ENCODE data around the gene KRTAP2-2. TPM values are rescaled to one million over a fixed set of nuclear protein-coding genes. Genes with fewer than 3 reads are reported as not detected.
"Not testable (repeated sequence)": the region's sequence is repeated elsewhere in the genome, so short reads cannot be mapped to it uniquely, and the experiment has no call there.

KRTAP2-2 gene
- total RNA-seq, 1 donor from 2014 or later = not detected

GRCh38 chr17:41065016-41065689 is 10.1 kb upstream of the KRTAP2-2 start:
- not testable (repeated sequence) for DNase-seq (ENCODE audit: low spot score); ATAC-seq

GRCh38 chr17:41064301-41064700 is 9.3 kb upstream of the KRTAP2-2 start:
- DNase-seq (ENCODE audit: low spot score) (no peak), ATAC-seq (no peak)

GRCh38 chr17:41063449-41063848 is 8.4 kb upstream of the KRTAP2-2 start:
- DNase-seq (ENCODE audit: low spot score) (no peak), ATAC-seq (no peak)

GRCh38 chr17:41061964-41062363 is 6.9 kb upstream of the KRTAP2-2 start:
- DNase-seq (ENCODE audit: low spot score) (no peak), ATAC-seq (no peak)

GRCh38 chr17:41060052-41060604 is 5.1 kb upstream of the KRTAP2-2 start, which contains the start of gene KRTAP2-3:
Gene KRTAP2-3, minus strand, starts transcription at chr17:41060114. Its CDS starts 64 bp downstream, at chr17:41060050.
- DNase-seq (ENCODE audit: low spot score) (no peak), ATAC-seq (no peak)

- not testable (repeated sequence) for DNase-seq (ENCODE audit: low spot score); ATAC-seq
These were observed 4.4 kb upstream of the KRTAP2-2 start for GRCh38 chr17:41059276-41060051.

GRCh38 chr17:41058741-41059140 is 3.7 kb upstream of the KRTAP2-2 start:
- ATAC-seq = no peak
- DNase-seq (ENCODE audit: low spot score) = no peak

- DNase-seq (ENCODE audit: low spot score) = no peak
These were observed 2.5 kb upstream of the KRTAP2-2 start for GRCh38 chr17:41057547-41057946.

GRCh38 chr17:41054556-41054955 is 474 bp downstream of the KRTAP2-2 start:
- DNase-seq (ENCODE audit: low spot score); ATAC-seq: not testable (repeated sequence)

More at GRCh38 chr17:41057547-41057946, 2.5 kb upstream of the KRTAP2-2 start:
- no peak for ATAC-seq

GRCh38 chr17:41054025-41054424 is 1.0 kb downstream of the KRTAP2-2 start:
- DNase-seq (ENCODE audit: low spot score) = no peak
- ATAC-seq = no peak

GRCh38 chr17:41052566-41052965 is 2.5 kb downstream of the KRTAP2-2 start:
- DNase-seq (ENCODE audit: low spot score) (no peak), ATAC-seq (no peak)

- no peak for ATAC-seq
- no peak for DNase-seq (ENCODE audit: low spot score)
These were observed 5.9 kb downstream of the KRTAP2-2 start for GRCh38 chr17:41049110-41049509.

GRCh38 chr17:41048441-41048840 is 6.6 kb downstream of the KRTAP2-2 start:
- ATAC-seq = no peak
- no peak for DNase-seq (ENCODE audit: low spot score)

- DNase-seq (ENCODE audit: low spot score); ATAC-seq: not testable (repeated sequence)
These were observed 8.1 kb downstream of the KRTAP2-2 start, which contains the start of gene KRTAP2-1 for GRCh38 chr17:41046735-41047465. Gene KRTAP2-1, minus strand, starts transcription at chr17:41047316. Its CDS starts 49 bp downstream, at chr17:41047267.

GRCh38 chr17:41042953-41043352 is 12.1 kb downstream of the KRTAP2-2 start:
- no peak for DNase-seq (ENCODE audit: low spot score)
- ATAC-seq = no peak

- ATAC-seq; DNase-seq (ENCODE audit: low spot score): not testable (repeated sequence)
These were observed 14.1 kb downstream of the KRTAP2-2 start, which contains the start of gene KRTAP1-1 for GRCh38 chr17:41040783-41041571. Gene KRTAP1-1, minus strand, starts transcription at chr17:41041450. Its CDS starts 53 bp downstream, at chr17:41041397.

GRCh38 chr17:41037853-41038350 is 17.1 kb downstream of the KRTAP2-2 start:
- ATAC-seq (no peak), DNase-seq (ENCODE audit: low spot score) (no peak)

GRCh38 chr17:41034346-41034935 is 20.6 kb downstream of the KRTAP2-2 start, which contains the start of gene KRTAP1-3:
Gene KRTAP1-3, minus strand, starts transcription at chr17:41034874. Its CDS starts 53 bp downstream, at chr17:41034821.
- ATAC-seq; DNase-seq (ENCODE audit: low spot score): not testable (repeated sequence)

- no peak for DNase-seq (ENCODE audit: low spot score)
These were observed 25.3 kb downstream of the KRTAP2-2 start, which contains the start of gene KRTAP1-4 for GRCh38 chr17:41029633-41030245. Gene KRTAP1-4, minus strand, starts transcription at chr17:41030195. Its CDS starts 117 bp downstream, at chr17:41030078.

More at GRCh38 chr17:41029633-41030245, 25.3 kb downstream of the KRTAP2-2 start, which contains the start of gene KRTAP1-4:
- ATAC-seq = no peak
